DMS114 treated with DMSO at 0.1 percent for 48 hours (cell line): ENCODE results near the gene CCDC152.
"Not testable (repeated sequence)": the region's sequence is repeated elsewhere in the genome, so short reads cannot be mapped to it uniquely, and the experiment has no call there.

Source experiments
- DNase-seq: peaks from one replicate; lab custom pipeline; 2025; ENCODE audit not compliant: unreplicated experiment; lab: John Stamatoyannopoulos, UW

CCDC152 gene

GRCh38 chr5:42756606-42757601, at the start of gene CCDC152:
Gene CCDC152 (plus strand): TSS chr5:42756818. CDS start chr5:42759122, 2,304 bp downstream.
- DNase-seq = no peak

GRCh38 chr5:42715785-42716184, 40.8 kb upstream of the CCDC152 start:
- DNase-seq = no peak

GRCh38 chr5:42718591-42718990, 38.0 kb upstream of the CCDC152 start:
- no peak for DNase-seq

GRCh38 chr5:42719034-42719433, 37.6 kb upstream of the CCDC152 start:
- DNase-seq = no peak

GRCh38 chr5:42720251-42720650, 36.4 kb upstream of the CCDC152 start:
- no peak for DNase-seq

- DNase-seq = no peak
Observed at GRCh38 chr5:42721484-42721883, 35.1 kb upstream of the CCDC152 start.

GRCh38 chr5:42734531-42735058, 22.0 kb upstream of the CCDC152 start:
- not testable (repeated sequence) for DNase-seq

- DNase-seq = no peak
Observed at GRCh38 chr5:42740920-42741319, 15.7 kb upstream of the CCDC152 start.

GRCh38 chr5:42745426-42745825, 11.2 kb upstream of the CCDC152 start:
- no peak for DNase-seq

- no peak for DNase-seq
Observed at GRCh38 chr5:42745856-42746255, 10.8 kb upstream of the CCDC152 start.

GRCh38 chr5:42749020-42749419, 7.6 kb upstream of the CCDC152 start:
- no peak for DNase-seq

- no peak for DNase-seq
Observed at GRCh38 chr5:42750507-42750906, 6.1 kb upstream of the CCDC152 start.

- DNase-seq = no peak
Observed at GRCh38 chr5:42751044-42751443, 5.6 kb upstream of the CCDC152 start.

GRCh38 chr5:42753099-42753498, 3.5 kb upstream of the CCDC152 start:
- no peak for DNase-seq

- no peak for DNase-seq
Observed at GRCh38 chr5:42759456-42759855, 2.8 kb downstream of the CCDC152 start.

- no peak for DNase-seq
Observed at GRCh38 chr5:42760426-42760825, 3.8 kb downstream of the CCDC152 start.

GRCh38 chr5:42761791-42762190, 5.2 kb downstream of the CCDC152 start:
- DNase-seq = no peak

- DNase-seq = peak; percentile 31
Observed at GRCh38 chr5:42767491-42768105, 11.0 kb downstream of the CCDC152 start.

- DNase-seq = no peak
Observed at GRCh38 chr5:42768106-42768504, 11.5 kb downstream of the CCDC152 start.

- no peak for DNase-seq
Observed at GRCh38 chr5:42770003-42770402, 13.4 kb downstream of the CCDC152 start.

GRCh38 chr5:42772265-42772993, 15.8 kb downstream of the CCDC152 start:
- DNase-seq = no peak
